B cell (primary cell): ENCODE measurements around the gene TPCN1. TPM values are rescaled to one million over a fixed set of nuclear protein-coding genes. Genes with fewer than 3 reads are reported as not detected.

Experiments used
- ATAC-seq: fragments of 200-7000 bp; cut with Tn5 transposase; one replicate; pipeline ENCODE4 v1.10.0; 2021; ENCODE audit warnings: low read depth, mild to moderate bottlenecking, moderate number of reproducible peaks, moderate library complexity
- CTCF ChIA-PET: fragments of 350-600 bp; sonication (Branson Sonifier 250); formaldehyde crosslinking; loops from one replicate; lab custom pipeline; 2021; ENCODE audit warnings: antibody characterized with exemption, inconsistent platforms; lab: Charles Lee
- POLR2A ChIA-PET: fragments of 350-600 bp; sonication (Branson Sonifier 250); formaldehyde crosslinking; loops from one replicate; lab custom pipeline; 2021; ENCODE audit warnings: antibody characterized with exemption; lab: Charles Lee
- DNase-seq: peaks from one replicate; pipeline ENCODE4 v3.0.0; 2013
- H2AFZ ChIP-seq: 2 replicates; pipeline ENCODE4 v1.6.1; 2012; ENCODE audit warnings: mild to moderate bottlenecking, low read depth, low read length; ENCODE audit not compliant: insufficient read depth, poor library complexity, severe bottlenecking
- H3K27ac ChIP-seq, 2 donors: 1 replicate in 1 of 2; 2 replicates in 1 of 2; pipeline ENCODE4 v1.5.1; 2012 to 2013; ENCODE audit warnings: low read length in 2 of 2, mild to moderate bottlenecking in 2 of 2, moderate library complexity in 1 of 2
- H3K27me3 ChIP-seq, 4 experiments: fragments of 200-600 bp in 1 of 4; sonication (generic) in 1 of 4; replicated peaks in 1 of 4; 1 replicate in 2 of 4; 2 replicates in 2 of 4; pipeline versions ENCODE4 v1.6.1 to v1.7.0; 2013 to 2016; ENCODE audit warnings: low read length in 3 of 4, mild to moderate bottlenecking in 2 of 4, mixed read lengths in 1 of 4, moderate library complexity in 1 of 4; ENCODE audit not compliant: insufficient read depth in 4 of 4, control insufficient read depth in 3 of 4; ENCODE audit errors: control extremely low read depth in 1 of 4
- H3K36me3 ChIP-seq, 2 experiments: replicated peaks in 1 of 2; 1 replicate in 1 of 2; 2 replicates in 1 of 2; pipeline versions ENCODE4 v1.6.1 to v1.7.1; 2013; ENCODE audit warnings: low read length in 1 of 2; ENCODE audit not compliant: insufficient read depth in 2 of 2, control insufficient read depth in 1 of 2; ENCODE audit errors: control extremely low read depth in 1 of 2, extremely low read depth in 1 of 2
- H3K4me1 ChIP-seq, 2 donors: fragments of 200-600 bp in 1 of 2; sonication (generic) in 1 of 2; 1 replicate in 1 of 2; 2 replicates in 1 of 2; pipeline versions ENCODE4 v1.5.1 to v1.6.1; 2013 to 2017; ENCODE audit warnings: low read length in 2 of 2; ENCODE audit not compliant: control insufficient read depth in 2 of 2, insufficient read depth in 2 of 2
- H3K4me2 ChIP-seq: replicated peaks from 2 replicates; pipeline ENCODE3; 2012; ENCODE audit warnings: mild to moderate bottlenecking, low read depth, low read length; ENCODE audit not compliant: poor library complexity, severe bottlenecking
- H3K4me3 ChIP-seq, 5 experiments: fragments of 200-600 bp in 1 of 5; sonication (generic) in 1 of 5; 1 replicate in 3 of 5; 2 replicates in 2 of 5; pipeline versions ENCODE4 v1.5.1 to v1.7.0; 2011 to 2016; ENCODE audit warnings: low read length in 4 of 5, mild to moderate bottlenecking in 4 of 5, low read depth in 2 of 5, control low read depth in 1 of 5, moderate library complexity in 1 of 5; ENCODE audit not compliant: insufficient read depth in 1 of 5; ENCODE audit errors: control extremely low read depth in 1 of 5, extremely low read depth in 1 of 5
- H3K79me2 ChIP-seq: fragments of 200-600 bp; sonication (generic); one replicate; pipeline ENCODE4 v1.6.0; 2016; ENCODE audit warnings: low read length; ENCODE audit not compliant: control insufficient read depth, insufficient read depth
- H3K9ac ChIP-seq: fragments of 200-600 bp; sonication (generic); 2 replicates; pipeline ENCODE4 v1.6.1; 2017; ENCODE audit warnings: mild to moderate bottlenecking, low read length, moderate library complexity
- H3K9me3 ChIP-seq, 3 donors: one replicate each; pipeline versions ENCODE4 v1.6.1 to v1.7.1; 2013; ENCODE audit warnings: low read length in 2 of 3; ENCODE audit not compliant: control insufficient read depth in 2 of 3, insufficient read depth in 1 of 3; ENCODE audit errors: control extremely low read depth in 1 of 3
- H4K20me1 ChIP-seq: 2 replicates; pipeline ENCODE4 v1.6.0; 2012; ENCODE audit warnings: mild to moderate bottlenecking, low read length; ENCODE audit not compliant: insufficient read depth, control insufficient read depth, poor library complexity, severe bottlenecking
- H3K27ac Mint-ChIP-seq: one replicate; pipeline ENCODE4 v1.8.0; 2021; ENCODE audit warnings: mixed read lengths
- H3K27me3 Mint-ChIP-seq: one replicate; pipeline ENCODE4 v1.8.0; 2021; ENCODE audit warnings: mixed read lengths
- H3K4me1 Mint-ChIP-seq: one replicate; pipeline ENCODE4 v1.8.0; 2021; ENCODE audit warnings: mixed read lengths
- H3K4me3 Mint-ChIP-seq: one replicate; pipeline ENCODE4 v1.8.0; 2021; ENCODE audit warnings: mixed read lengths
- H3K9me3 Mint-ChIP-seq: one replicate; pipeline ENCODE4 v1.8.0; 2022; ENCODE audit warnings: mixed read lengths; ENCODE audit not compliant: insufficient read depth
- EZH2 ChIP-seq: IDR thresholded peaks from 2 replicates; pipeline ENCODE4 v1.6.1; 2012; ENCODE audit warnings: borderline replicate concordance, low read depth, mild to moderate bottlenecking, moderate library complexity, low read length; ENCODE audit not compliant: insufficient read depth, poor library complexity, severe bottlenecking
- WGBS: methylation state at CpG from one replicate; pipeline ENCODE4 v1.1.5; 2013; ENCODE audit warnings: missing lambda C conversion rate; ENCODE audit not compliant: insufficient coverage; 5-methylcytosine and 5-hydroxymethylcytosine counted together
- intact Hi-C: fragments of 100-400 bp; cut with micrococcal nuclease; formaldehyde crosslinking; loops from one replicate; pipeline ENCODE4 v1.10.0; 2022
- polyA plus RNA-seq: library from polyadenylated mRNA; depleted of rRNA; stranded (reverse); fragments of >200 nt; gene quantifications from 2 replicates; pipeline ENCODE4 v1.2.3, GENCODE V29; 2012
- total RNA-seq, 2 donors: library from RNA; stranded (reverse); fragments of 120-200 nt in 1 of 2; gene quantifications; 1 replicate in 1 of 2; 2 replicates in 1 of 2; pipeline versions ENCODE4 v1.2.3 to v1.2.4, GENCODE V29; 2013 to 2022
- TF ChIP-seq, protein P1 (sequence below): fragments of 200-600 bp; IDR thresholded peaks from one replicate; pipeline ENCODE4 v1.8.0; 2022; ENCODE audit warnings: antibody characterized with exemption, mild to moderate bottlenecking

Gene TPCN1
- total and polyA plus RNA-seq, 2 donors (not counting 1 experiment from before 2014, with no cell fraction given), result 80.8 to 258 TPM

DNA sequence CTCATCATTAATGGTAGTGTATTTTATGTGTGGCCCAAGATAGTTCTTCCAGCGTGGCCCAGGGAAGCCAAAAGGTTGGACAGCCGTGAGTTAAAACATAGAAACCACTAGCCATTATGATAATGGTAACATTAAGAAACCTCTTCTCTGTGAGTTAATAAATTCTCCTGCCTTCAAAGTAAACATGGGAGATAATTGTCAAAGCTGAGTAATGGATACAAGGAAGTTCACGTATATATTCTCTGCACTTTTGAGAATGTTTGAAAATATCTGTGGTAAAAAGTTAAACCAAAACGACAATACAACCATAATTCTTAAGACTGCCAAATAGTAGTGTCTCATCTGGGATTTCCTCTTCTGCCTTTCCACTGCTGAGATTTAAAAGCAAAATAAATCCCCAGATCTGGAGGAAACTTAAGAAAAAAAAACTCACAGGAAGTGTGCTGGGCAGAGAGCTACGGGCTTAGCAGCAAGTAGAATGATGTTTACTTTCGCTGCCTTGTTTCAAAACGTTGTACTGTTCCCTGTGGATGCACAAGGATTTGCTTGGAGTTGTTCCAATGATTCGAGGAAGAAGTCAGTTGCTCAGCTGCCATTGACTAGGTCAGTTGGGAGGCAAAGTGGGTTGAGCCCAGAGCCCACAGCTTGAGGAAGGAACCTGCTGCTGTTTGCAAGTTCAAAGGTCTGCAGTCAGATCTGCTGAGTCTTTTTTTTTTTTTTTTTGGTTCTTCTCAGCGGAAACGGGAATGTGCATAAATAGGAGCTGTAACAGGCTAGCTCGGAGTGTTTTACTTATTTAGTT is 1.7 kb downstream of the TPCN1 start:
- H3K79me2 ChIP-seq, result peaks cover 56% of the 10 kb centered on the region
- CTCF ChIA-PET, result interaction anchor here (0.7 to 5.4 kb wide), 7 partner anchors 10 to 36 kb away, joined by 3 to 53 read pairs (median 4); no protein-coding TSS in a partner anchor
- Mint-ChIP-seq H3K4me1 (peaks cover 36% of the 10 kb centered on the region), H3K9me3 (no peaks in the 10 kb centered on the region), H3K27ac (peak overlapping the region; percentile 89), H3K4me3 (peak overlapping the region; percentile 90), H3K27me3 (no peaks in the 10 kb centered on the region)
- peak overlapping the region; percentile 87 for H3K9ac ChIP-seq
- peak overlapping the region; percentile 95 for H3K4me2 ChIP-seq
- peak overlapping the region; percentile 72 to 88 for H3K27ac ChIP-seq
- TF ChIP-seq, protein P1, sequence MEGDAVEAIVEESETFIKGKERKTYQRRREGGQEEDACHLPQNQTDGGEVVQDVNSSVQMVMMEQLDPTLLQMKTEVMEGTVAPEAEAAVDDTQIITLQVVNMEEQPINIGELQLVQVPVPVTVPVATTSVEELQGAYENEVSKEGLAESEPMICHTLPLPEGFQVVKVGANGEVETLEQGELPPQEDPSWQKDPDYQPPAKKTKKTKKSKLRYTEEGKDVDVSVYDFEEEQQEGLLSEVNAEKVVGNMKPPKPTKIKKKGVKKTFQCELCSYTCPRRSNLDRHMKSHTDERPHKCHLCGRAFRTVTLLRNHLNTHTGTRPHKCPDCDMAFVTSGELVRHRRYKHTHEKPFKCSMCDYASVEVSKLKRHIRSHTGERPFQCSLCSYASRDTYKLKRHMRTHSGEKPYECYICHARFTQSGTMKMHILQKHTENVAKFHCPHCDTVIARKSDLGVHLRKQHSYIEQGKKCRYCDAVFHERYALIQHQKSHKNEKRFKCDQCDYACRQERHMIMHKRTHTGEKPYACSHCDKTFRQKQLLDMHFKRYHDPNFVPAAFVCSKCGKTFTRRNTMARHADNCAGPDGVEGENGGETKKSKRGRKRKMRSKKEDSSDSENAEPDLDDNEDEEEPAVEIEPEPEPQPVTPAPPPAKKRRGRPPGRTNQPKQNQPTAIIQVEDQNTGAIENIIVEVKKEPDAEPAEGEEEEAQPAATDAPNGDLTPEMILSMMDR, result no peak
- no peak for TF ChIP-seq EZH2
- DNase-seq, result peak; percentile 53
- ATAC-seq, result no peak
- no peaks in the 10 kb centered on the region for H4K20me1 ChIP-seq
- H3K9me3 ChIP-seq, result no peaks in the 10 kb centered on the region
- H3K27me3 ChIP-seq, result no peaks in the 10 kb centered on the region
- peak overlapping the region; percentile 68 for H2AFZ ChIP-seq
- peak overlapping the region; percentile 6 to 92 (median 86) for H3K4me3 ChIP-seq
- POLR2A ChIA-PET, result interaction anchor here (0.6 to 4.0 kb wide), 11 partner anchors 8 to 179 kb away, joined by 3 to 69 read pairs (median 7); partner anchors contain the start of genes DDX54 and RITA1
- intact Hi-C loops, result loop anchor here (5.0 kb wide), 1 partner anchor 146 kb away; no protein-coding TSS in a partner anchor
- H3K4me1 ChIP-seq, result peaks cover 26 to 50% of the 10 kb centered on the region in 2 donors
- peaks cover 0 to 14% of the 10 kb centered on the region in 2 experiments for H3K36me3 ChIP-seq
- WGBS, result 6% methylated on average over 4 of the region's 11 CpGs

DNA sequence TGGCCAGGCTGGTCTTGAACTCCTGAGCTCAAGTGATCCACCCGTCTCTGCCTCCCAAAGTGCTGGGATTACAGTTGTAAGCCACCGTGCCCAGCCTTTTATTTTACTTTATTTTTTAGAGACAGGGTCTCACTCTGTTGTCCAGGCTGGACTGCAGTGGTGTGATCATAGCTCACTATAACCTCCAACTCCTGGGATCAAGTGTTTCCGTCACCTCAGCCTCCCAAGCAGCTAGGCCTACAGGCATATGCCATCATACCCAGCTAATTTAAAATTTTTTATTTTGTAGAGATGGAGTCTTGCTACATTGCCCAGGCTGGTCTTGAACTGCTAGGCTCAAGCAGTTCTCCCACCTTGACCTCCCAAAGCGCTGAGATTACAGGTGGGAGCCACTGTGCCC is 3.7 kb downstream of the TPCN1 start:
- H3K27me3 Mint-ChIP-seq, result no peaks in the 10 kb centered on the region
- peaks cover 53% of the 10 kb centered on the region for H3K4me1 Mint-ChIP-seq

More for the DNA sequence above, 3.7 kb downstream of the TPCN1 start:
- no peaks in the 10 kb centered on the region for H3K9me3 ChIP-seq
- no peak overlapping the region for H2AFZ ChIP-seq
- H3K79me2 ChIP-seq, result peaks cover 59% of the 10 kb centered on the region
- ChIA-PET CTCF (interaction anchor here (1.8 to 5.3 kb wide), 3 partner anchors 7 to 28 kb away, joined by 4 to 53 read pairs (median 46); no protein-coding TSS in a partner anchor), POLR2A (interaction anchor here (0.6 to 3.1 kb wide), 3 partner anchors 17 to 32 kb away, joined by 3 to 9 read pairs (median 4); no protein-coding TSS in a partner anchor)
- H3K4me1 ChIP-seq, result peaks cover 40 to 65% of the 10 kb centered on the region in 2 donors
- no peaks in the 10 kb centered on the region for H4K20me1 ChIP-seq
- WGBS, result 100% methylated on average over 1 of the region's 4 CpGs
- peaks cover 0 to 23% of the 10 kb centered on the region in 2 experiments for H3K36me3 ChIP-seq
- Mint-ChIP-seq H3K4me3 (no peak overlapping the region), H3K9me3 (no peaks in the 10 kb centered on the region), H3K27ac (no peak overlapping the region)
- no peak overlapping the region for H3K27ac ChIP-seq
- intact Hi-C loops, result loop anchor here (5.0 kb wide), 1 partner anchor 148 kb away; no protein-coding TSS in a partner anchor
- no peak overlapping the region for H3K4me2 ChIP-seq
- H3K9ac ChIP-seq, result no peak overlapping the region
- DNase-seq (no peak), ATAC-seq (no peak)
- no peaks in the 10 kb centered on the region for H3K27me3 ChIP-seq
- TF ChIP-seq, protein P1, result no peak
- no peak for TF ChIP-seq EZH2
- no peak overlapping the region for H3K4me3 ChIP-seq
